GM21367 (cell line): ENCODE data around the gene MOXD1.
A peak's percentile ranks its signal among the peaks of the same experiment; 100 is the strongest.
"Not testable (repeated sequence)": the region's sequence is repeated elsewhere in the genome, so short reads cannot be mapped to it uniquely, and the experiment has no call there.

Source experiments
- ATAC-seq: cut with Tn5 transposase; IDR thresholded peaks from one replicate; pipeline ENCODE4 v1.9.1; 2021; ENCODE audit not compliant: unreplicated experiment

Gene MOXD1

DNA sequence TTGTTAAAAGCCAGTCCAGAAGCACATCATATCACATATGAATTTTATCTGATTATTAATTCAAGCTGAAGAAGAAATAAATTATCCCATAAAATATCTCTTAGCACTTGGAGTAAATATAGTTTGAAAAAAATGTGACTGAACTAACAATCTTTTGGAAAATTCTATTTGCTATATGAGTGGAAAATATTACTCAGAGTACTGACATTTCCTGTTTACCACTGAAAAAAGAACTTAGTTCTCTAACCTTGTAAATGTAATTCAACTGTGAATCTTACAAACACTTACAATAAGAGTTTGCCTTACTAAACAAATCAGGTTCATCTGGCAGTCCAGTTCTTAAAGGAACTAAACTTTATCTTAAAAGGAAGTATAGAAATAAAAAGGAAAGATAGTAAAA, 44.2 kb downstream of the MOXD1 start:
- no peak for ATAC-seq

DNA sequence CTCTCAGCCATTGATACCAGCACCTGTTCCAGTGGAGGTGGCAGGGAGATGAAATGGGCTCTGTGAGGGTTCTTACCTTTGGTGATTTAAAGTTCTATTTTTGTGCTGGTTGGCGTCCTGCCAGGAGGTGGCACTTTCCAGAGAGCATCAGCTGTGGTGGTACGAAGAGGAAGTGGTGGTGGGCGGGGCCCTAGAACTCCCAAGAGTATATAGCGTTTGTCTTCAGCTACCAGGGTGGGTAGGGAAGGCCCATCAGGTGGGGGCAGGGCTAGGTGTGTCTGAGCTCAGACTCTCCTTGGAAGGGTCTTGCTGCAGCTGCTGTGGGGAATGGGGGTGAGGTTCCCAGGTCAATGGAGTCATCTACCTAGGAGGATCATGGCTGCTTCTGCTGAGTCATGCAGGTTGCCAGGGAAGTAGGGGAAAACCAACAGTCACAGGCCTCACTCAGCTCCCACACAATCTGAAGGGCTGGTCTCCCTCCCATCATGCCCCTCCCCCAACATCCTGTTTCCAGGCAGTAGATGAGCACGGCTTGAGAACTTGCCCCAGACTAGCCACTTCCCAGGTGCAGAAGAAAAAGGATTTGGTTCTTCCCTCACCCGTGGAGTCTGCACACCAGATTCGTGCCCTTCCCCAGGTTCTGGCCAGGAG, 46.6 kb downstream of the MOXD1 start:
- no peak for ATAC-seq

DNA sequence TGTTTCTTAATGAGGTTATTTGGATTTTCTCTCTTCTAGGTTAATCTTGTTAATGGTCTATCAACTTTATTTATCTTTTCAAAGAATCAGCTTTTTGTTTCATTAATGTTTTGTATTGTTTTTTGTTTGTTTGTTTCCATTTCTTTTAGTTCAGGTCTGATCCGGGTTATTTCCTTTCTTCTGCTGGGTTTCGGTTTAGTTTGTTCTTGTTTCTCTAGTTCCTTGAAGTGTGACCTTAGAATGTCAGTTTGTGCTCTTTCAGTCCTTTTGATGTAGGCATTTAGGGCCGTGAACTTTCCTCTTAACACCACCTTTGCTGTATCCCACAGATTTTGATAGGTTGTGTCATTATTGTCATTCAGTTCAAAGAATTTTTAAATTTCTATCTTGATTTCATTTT, 49.3 kb downstream of the MOXD1 start:
- ATAC-seq, result not testable (repeated sequence)

- ATAC-seq, result no peak
Measured at GRCh38 chr6:132348231-132348630, 53.0 kb downstream of the MOXD1 start.

GRCh38 chr6:132344811-132345210, 56.5 kb downstream of the MOXD1 start:
- no peak for ATAC-seq

GRCh38 chr6:132341646-132342045, 59.6 kb downstream of the MOXD1 start:
- ATAC-seq, result no peak

GRCh38 chr6:132334521-132334885, 66.8 kb downstream of the MOXD1 start:
- ATAC-seq, result no peak

DNA sequence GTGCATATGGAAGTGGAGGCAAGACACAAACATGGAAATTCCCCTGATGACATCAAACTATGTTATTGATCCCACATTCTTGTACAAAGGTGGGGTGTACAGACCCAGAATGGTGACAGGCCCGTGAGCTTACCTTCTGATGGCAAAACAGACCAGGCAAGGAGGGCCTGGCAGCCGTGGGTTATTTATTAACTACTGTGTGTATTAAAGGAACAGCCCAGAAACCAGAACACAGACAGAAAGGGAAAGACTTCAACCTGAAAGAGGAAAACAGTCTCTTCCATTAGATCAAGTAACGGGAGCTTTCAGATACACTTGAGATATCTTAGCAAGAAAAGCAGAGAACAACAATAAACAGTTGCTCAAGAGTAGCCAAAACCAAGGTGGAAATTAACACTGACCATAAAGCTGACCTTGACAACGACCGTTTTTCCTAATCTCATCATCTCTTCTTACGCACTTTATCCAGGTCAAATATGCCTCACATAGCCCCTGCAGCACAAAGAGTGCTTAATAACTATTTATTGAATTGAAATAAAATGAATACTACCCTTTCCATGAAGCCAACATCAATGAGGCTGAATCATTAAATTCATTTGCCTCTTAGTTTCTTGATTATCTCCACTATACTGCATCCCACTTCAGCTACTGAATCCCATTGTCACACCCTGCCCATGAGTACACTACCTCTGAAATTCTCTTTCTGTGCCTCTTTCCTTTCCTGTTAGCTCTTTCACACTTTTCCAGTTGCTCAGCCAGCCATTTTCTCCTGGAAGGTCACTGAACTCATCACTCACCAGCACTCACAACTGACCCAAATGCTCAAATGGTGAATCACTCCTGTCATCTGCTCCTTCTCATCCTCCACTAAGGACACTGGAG, 67.4 kb downstream of the MOXD1 start:
- no peak for ATAC-seq

DNA sequence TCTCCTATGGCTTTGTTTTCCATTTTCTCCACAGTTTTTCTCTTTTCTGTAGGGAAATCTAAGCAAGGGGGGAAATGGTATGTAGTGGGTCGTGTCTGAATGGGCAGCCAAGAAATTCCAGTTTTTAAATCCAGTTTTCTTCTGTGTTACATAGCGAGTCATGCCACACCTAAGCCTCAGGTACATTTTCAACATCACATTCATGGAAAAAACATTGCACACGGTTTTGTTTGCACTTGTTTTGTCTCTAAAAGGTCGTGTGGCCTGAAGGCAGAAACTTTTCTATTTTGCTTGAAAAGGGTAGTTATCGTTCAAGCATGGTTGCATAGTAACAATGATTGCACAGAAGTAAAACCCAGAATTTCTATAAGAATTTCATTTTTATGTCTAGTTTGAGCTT, 70.5 kb downstream of the MOXD1 start:
- ATAC-seq, result no peak

- ATAC-seq, result no peak
Measured at GRCh38 chr6:132322398-132322797, 78.9 kb downstream of the MOXD1 start.

DNA sequence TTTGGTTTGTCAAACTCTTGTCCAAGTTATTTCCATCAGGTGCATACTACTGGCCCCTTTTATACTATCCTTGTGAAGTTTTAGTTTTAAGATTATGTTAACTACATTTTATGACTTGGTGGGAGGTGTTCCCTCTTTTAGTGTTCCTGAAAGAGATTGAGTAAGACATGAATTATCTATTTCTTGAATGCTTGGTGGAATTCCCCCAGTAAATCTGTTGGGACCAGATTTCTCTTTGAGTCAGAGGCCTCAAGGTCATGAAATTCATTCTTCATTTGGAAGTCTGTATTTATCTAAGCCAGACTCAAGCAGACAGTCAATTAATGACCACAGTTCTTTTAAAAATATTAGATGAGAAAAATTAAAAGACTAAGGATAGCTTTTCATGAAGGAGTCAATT, 81.3 kb downstream of the MOXD1 start:
- no peak for ATAC-seq

DNA sequence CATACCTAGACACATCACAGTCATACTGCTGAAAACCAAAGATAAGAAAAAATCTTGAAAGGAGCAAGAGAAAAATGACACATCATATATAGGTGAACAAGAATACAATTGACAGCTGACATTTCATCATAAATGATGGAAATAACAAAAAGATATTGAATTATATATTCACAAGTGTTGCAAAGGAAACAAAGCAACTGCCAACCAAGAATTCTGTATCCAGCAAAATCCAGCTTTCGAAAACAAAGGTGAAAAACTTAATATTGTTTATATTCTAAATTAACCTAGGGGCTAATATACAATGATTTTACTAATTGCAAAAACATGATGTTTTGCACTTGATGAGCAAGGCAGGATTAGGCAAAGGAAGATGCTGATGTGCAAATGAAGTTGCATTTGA, 84.3 kb downstream of the MOXD1 start:
- no peak for ATAC-seq

GRCh38 chr6:132314432-132314831, 86.8 kb downstream of the MOXD1 start:
- no peak for ATAC-seq

DNA sequence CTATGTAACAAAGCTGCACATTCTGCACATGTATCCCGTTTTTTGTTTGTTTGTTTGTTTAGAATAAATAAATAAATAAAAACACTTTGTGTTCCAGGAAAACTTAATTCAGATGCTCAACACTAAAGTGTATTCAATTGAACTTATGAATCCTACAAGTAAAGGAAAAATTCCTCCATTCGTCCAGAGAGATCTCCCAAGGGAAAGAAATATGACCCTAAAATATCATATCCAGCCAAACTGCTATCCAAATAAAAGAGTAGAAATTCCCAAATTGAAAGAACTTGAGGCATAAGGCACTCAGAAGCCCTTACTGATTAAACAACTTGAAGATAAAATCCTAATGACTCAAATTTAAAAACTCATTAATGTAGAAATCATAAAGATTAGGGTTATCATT, 90.4 kb downstream of the MOXD1 start:
- no peak for ATAC-seq

DNA sequence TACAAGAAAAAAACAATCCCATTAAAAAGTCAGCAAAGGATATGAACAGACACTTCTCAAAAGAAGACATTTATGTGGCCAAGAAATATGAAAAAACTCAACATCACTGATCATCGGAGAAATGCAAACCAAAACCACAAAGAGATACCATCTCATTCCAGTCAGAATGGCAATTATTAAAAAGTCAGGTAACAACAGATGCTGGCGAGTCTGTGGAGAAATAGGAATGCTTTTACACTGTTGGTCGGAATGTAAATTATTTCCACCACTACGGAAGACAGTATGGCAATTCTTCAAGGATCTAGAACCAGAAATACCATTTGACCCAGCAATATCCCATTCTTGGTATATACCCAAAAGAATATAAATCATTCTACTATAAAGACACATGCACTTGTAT, 91.1 kb downstream of the MOXD1 start:
- ATAC-seq, result not testable (repeated sequence)

GRCh38 chr6:132304891-132305305, 96.4 kb downstream of the MOXD1 start:
- ATAC-seq, result no peak

- peak; percentile 80 for ATAC-seq
Measured at GRCh38 chr6:132300323-132300949, 100.8 kb downstream of the MOXD1 start.

- peak; percentile 66 for ATAC-seq
Measured at GRCh38 chr6:132298344-132298949, 102.8 kb downstream of the MOXD1 start.

- no peak for ATAC-seq
Measured at GRCh38 chr6:132289756-132290155, 111.5 kb downstream of the MOXD1 start.

DNA sequence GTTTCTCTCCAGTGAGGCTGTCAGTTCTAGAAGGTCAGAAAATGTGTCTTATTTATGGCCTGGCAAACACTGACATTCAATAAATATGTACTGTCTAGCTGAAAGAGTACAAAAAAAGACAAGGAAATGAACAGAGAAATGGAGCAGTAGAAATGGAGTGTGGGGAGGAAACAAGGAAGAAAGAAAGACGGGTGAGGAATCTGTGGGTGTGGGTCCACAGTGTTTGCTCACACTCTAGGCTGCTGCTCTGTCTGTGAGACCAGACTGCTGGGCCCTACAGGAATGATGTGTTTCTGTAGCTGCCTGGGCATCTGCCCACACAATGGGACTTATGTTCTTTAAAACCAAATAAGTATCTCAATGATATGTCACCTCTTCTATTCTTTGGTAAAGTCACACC, 114.2 kb downstream of the MOXD1 start:
- ATAC-seq, result no peak

GRCh38 chr6:132286298-132287019, 114.8 kb downstream of the MOXD1 start:
- ATAC-seq, result no peak
